Myocyte (in vitro differentiated cells): ENCODE data around the gene AGL. TPM values are rescaled to one million over a fixed set of nuclear protein-coding genes. Genes with fewer than 3 reads are reported as not detected.
"Not testable (repeated sequence)": the region's sequence is repeated elsewhere in the genome, so short reads cannot be mapped to it uniquely, and the experiment has no call there.

Source experiments
- DNase-seq: peaks from one replicate; pipeline ENCODE4 v3.0.0-alpha.2; 2012; ENCODE audit warnings: low read depth
- total RNA-seq: library from RNA; depleted of rRNA; stranded (reverse); fragments of >200 nt; gene quantifications from 2 replicates; pipeline ENCODE4 v1.2.3, GENCODE V29; 2014

Gene AGL
- total RNA-seq, 1 donor from 2014 or later, result 82.8 TPM

GRCh38 chr1:99936071-99936470 lies 85.9 kb downstream of the AGL start:
- no peak for DNase-seq

DNA sequence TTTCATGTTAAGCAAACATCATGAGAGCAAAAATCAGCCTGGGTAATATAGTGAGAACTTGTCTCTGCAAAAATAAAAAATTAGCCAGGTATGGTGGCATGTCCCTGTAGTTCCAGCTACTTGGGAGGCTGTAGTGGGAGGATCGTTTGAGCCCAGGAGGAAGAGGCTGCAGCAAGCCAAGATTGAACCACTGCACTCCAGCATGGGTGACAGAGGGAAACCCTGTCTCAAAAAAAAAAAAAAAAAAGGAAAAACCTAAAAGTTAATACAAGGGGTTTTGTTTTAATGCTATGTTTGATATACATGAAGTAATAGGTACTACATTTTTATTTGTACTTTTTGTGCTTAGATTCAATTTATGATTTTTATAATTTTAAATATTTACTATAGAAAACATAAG lies 92.6 kb downstream of the AGL start:
- no peak for DNase-seq

DNA sequence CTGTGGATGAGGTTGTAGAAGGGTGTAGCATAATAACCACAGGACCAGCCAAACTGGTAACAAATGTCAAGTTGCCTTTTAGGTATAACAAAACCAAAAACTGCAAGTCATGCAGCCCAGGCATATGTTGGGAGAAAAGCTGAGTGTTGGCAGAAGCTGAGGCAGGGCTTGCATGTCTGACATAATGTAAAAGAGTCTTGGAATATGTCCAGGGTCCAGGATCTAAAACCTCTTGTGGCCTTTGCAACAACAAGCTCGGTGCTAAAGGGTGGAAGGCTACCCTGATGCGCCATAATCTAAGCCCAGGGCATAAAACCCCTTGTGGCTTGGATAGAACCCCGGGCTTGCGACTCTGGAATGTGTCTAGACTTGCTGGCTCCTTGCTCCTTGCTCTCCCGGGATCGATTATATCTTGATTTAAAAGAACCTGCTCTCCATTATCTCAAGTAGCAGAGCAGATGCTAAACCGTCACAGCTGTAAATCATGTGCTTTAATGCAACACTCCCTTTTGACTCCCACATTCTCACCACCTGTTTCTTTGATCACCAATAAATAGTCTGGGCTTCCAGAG lies 93.1 kb downstream of the AGL start:
- DNase-seq, result peak; percentile 51

- DNase-seq, result no peak
These were observed 94.0 kb downstream of the AGL start for GRCh38 chr1:99944192-99944591.

DNA sequence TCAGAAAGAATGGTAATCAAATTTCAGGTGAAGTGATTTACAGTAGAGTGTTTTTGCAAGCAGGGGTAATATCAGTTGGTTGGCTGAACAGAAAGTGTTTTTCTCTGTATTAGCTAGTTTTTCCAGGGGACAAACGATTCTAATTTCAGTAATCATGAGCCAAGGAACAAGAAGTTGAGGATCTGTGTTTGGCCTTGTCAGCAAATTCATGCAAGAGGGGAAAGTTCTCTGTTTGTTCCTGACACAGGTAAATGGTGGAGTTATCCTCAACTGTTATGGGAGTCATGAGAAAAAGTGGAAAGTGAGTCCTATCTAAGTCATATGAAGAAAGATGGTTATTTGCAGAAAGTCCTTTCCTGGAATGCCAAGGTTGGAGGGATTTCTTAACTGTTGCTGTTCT lies 95.0 kb downstream of the AGL start:
- no peak for DNase-seq

DNA sequence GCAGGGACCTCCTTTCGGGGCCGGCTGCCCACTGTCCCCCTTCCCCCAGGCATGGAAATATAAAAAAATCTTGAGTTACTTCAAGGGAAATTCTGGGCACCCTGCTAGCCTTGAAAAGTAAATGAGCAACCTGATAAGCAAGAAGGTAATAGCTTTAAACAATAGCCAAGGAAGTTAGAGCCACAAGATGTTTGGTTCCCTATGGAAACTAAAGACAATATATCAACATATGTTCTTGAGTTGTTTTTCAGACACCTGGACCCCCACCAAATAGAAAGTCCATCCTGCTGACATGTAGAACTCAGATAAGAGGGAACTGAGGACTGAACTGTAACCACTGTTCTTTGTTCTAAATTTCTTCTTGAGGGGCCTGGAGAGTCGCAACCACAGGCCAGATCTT lies 100.3 kb downstream of the AGL start:
- no peak for DNase-seq

GRCh38 chr1:99952522-99952921 lies 102.4 kb downstream of the AGL start:
- DNase-seq, result no peak

GRCh38 chr1:99955375-99955774 lies 105.2 kb downstream of the AGL start:
- no peak for DNase-seq

- DNase-seq, result peak; percentile 48
These were observed 106.6 kb downstream of the AGL start for GRCh38 chr1:99956755-99957154.

GRCh38 chr1:99957818-99958217 lies 107.7 kb downstream of the AGL start:
- DNase-seq, result no peak

DNA sequence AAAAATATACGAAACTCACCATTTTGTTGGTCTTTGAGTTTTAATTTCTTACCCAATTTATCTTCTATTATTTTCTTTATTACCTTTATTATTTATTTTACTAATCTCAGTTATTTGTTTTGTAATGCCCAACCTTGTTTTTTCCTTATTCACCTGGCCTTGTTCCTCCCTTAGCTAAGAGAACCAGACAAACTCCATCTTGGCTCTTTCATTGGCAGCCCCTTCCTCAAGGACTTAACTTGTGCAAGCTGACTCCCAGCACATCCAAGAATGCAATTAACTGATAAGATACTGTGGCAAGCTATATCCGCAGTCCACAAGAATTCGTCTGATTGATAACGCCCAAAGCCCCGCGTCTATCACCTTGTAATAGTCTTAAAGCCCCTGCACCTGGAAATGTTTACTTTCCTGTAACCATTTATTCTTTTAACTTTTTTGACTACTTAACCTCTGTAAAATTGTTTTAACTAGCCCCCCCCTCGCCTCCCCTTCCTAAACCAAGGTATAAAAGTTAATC lies 109.1 kb downstream of the AGL start:
- not testable (repeated sequence) for DNase-seq

GRCh38 chr1:99960260-99960659 lies 110.1 kb downstream of the AGL start:
- not testable (repeated sequence) for DNase-seq

GRCh38 chr1:99963041-99963795 lies 113.1 kb downstream of the AGL start:
- DNase-seq, result no peak

DNA sequence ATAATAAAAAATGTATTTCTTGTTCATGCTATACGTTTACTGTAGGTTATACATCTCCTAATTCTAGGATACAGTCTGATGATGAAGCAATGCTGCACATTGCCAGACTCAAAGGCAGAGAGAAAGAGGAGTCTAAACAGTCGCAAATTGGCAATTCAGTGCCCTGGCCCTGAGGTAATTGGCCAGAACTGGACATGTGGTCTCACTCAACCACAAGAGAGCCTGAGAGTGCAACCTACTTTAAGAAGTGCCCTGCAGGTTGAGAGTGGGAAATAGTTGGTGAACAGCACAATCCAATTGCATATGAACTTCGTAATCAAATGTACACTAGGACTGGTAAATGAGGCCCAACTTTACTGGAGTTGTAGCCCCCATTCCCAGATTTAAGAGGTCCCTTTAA lies 114.6 kb downstream of the AGL start:
- DNase-seq, result no peak

DNA sequence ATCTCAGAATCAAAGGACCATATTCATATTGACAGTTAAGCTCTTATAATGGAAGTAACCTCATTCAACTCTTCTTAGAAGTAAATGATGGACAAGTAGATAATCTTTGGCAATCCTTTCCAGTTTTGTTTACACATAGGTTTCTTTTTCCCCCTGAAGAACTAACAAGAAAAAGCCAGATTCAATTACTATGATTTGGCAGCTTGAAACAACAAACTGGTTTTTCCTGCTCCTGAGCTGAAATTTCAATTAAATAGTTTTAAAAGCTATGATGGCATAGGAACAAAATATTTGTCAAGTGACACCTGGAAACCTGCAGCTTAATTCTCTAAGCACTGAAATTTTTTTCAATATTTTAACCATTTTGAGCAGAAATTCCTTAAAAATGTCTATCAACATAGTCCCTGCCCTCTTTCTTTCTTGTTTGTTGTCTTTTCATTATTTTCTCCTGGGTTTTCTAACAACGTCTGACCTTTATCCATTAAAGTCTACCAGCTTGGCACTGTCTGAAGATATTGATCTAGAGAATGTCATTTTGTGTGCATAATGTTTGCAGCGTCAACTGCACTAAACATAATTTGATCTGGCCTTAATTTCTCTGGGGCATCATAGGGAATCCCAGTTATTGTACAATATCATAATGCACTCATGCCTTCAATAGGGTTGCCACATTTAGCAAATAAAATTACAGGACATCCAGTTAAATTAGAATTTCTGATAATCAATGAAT lies 115.7 kb downstream of the AGL start:
- DNase-seq, result no peak

DNA sequence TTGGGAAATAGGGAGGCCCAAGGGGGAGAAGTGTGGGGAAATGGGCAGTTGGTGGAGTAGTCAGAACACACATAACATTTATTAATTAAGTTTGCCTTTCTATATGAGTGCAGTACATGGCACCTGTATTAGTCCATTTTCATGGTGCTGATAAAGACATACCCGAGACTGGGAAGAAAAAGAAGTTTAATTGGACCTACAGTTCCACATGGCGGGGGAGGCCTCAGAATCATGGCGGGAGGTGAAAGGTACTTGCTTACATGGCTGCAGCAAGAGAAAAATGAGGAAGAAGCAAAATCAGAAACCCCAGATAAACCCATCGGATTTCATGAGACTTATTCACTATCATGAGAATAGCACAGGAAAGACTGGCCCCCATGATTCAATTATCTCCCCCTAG lies 118.1 kb downstream of the AGL start:
- no peak for DNase-seq

GRCh38 chr1:99969260-99969728 lies 119.1 kb downstream of the AGL start:
- DNase-seq, result no peak

GRCh38 chr1:99969729-99970621 lies 119.8 kb downstream of the AGL start, which contains the start of gene SLC35A3:
Gene SLC35A3, plus strand, starts transcription at chr1:99969996. Its CDS starts 23,559 bp downstream, at chr1:99993555.
- DNase-seq, result peak; percentile 77

DNA sequence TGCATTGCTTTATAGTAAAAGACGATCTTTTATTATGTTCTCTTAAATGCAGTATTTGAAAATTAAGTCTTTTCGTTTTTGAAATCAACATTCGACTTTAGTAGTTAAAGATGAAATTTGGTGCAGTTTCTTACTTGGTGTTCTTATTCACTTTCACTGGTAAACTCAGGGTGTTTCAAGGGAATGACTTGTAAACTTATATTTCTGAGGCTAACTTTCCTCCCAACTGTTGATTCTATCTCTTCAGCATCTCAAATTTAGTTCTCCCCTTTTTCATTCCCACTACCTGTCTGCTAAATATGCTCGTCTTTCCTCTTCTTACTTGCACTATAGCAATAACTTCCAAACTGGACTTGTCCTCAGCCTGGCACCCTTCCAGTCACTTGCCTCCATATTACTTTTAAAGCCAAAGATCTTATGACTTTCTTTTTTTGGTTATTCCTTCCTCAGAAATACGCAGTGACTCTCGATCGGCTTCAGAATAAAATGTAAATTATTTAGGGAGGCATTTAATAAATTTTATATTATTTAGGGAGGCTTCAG lies 120.6 kb downstream of the AGL start:
- no peak for DNase-seq

- DNase-seq, result not testable (repeated sequence)
These were observed 121.9 kb downstream of the AGL start for GRCh38 chr1:99972066-99972465.
